NB4 (cell line): ENCODE results near the gene CELF4.

Experiments
- CTCF ChIP-seq: IDR thresholded peaks from one replicate; pipeline ENCODE4 v1.5.1; 2012; ENCODE audit warnings: low read depth, low read length
- MAX ChIP-seq: IDR thresholded peaks from 2 replicates; pipeline ENCODE4 v1.6.1; 2011; ENCODE audit warnings: low read depth, low read length
- MYC ChIP-seq: IDR thresholded peaks from 2 replicates; pipeline ENCODE4 v1.6.1; 2011; ENCODE audit warnings: low read depth, low read length
- POLR2A ChIP-seq: IDR thresholded peaks from 2 replicates; pipeline ENCODE4 v1.6.1; 2011; ENCODE audit warnings: mild to moderate bottlenecking; ENCODE audit not compliant: insufficient read length; ENCODE audit errors: extremely low read depth

DNA sequence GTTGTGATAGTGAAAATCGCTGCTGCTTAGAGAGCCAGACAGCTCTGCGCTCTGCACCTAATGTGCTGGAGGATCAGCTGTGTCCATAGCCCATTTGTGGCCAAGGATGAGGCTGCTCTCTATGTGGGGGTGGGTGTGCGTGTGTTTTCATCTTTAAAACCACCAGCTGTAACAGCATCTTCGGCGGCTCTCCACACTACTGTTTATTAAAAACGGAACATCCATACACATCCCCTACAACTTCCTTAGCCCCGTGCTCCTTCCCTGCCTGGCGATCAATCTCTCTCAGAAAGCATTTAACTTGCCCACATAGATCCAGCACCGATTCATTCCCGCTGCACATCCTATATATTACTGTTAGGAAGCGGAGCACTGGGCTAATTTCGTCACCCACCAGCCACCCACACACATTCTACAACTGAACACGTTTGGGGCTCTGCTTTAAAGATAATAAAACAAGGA, 1.6 kb downstream of the CELF4 start:
- TF ChIP-seq CTCF: no peak
- no peak for TF ChIP-seq MAX
- no peak for TF ChIP-seq POLR2A
- TF ChIP-seq MYC: no peak
